PC-3 (cell line): ENCODE measurements around the gene TANGO2. TPM values are rescaled to one million over a fixed set of nuclear protein-coding genes. Genes with fewer than 3 reads are reported as not detected.

Experiments
- ATAC-seq: fragments of 200-7000 bp; cut with Tn5 transposase; 2 replicates; pipeline ENCODE4 v1.9.1; 2020; ENCODE audit warnings: mild to moderate bottlenecking, moderate library complexity
- BruUV-seq: library from RNA; stranded (reverse); fragments of 400-500 nt; replicated peaks from 2 replicates; lab custom pipeline; 2021; lab: Mats Ljungman, UMichigan
- CTCF ChIA-PET: fragments of 300-600 bp; sonication (Branson Sonifier 250); formaldehyde crosslinking; loops from one replicate; lab custom pipeline; 2022; ENCODE audit warnings: antibody characterized with exemption; lab: Charles Lee
- POLR2A ChIA-PET: fragments of 300-600 bp; sonication (Branson Sonifier 250); formaldehyde crosslinking; loops from one replicate; lab custom pipeline; 2022; ENCODE audit warnings: antibody characterized with exemption; ENCODE audit not compliant: unreplicated experiment; lab: Charles Lee
- DNase-seq: peaks from one replicate; pipeline ENCODE4 v3.0.0-alpha.2; 2015
- H2AFZ ChIP-seq: fragments of 300-600 bp; sonication (generic); 2 replicates; pipeline ENCODE4 v1.6.0; 2016; ENCODE audit warnings: antibody characterized with exemption, low read length
- H3F3A ChIP-seq: fragments of 300-600 bp; sonication (generic); one replicate; pipeline ENCODE4 v1.6.0; 2017; ENCODE audit warnings: antibody characterized with exemption, low read length, control low read depth, mild to moderate bottlenecking; ENCODE audit not compliant: unreplicated experiment
- H3K27ac ChIP-seq: fragments of 300-600 bp; sonication (generic); 2 replicates; pipeline ENCODE4 v1.5.1; 2016; ENCODE audit warnings: mild to moderate bottlenecking, low read length
- H3K27me3 ChIP-seq: fragments of 300-600 bp; sonication (generic); 2 replicates; pipeline ENCODE4 v1.6.1; 2016; ENCODE audit warnings: low read length, mixed read lengths
- H3K36me3 ChIP-seq: fragments of 300-600 bp; sonication (generic); 2 replicates; pipeline ENCODE4 v1.6.1; 2016; ENCODE audit warnings: low read depth, mixed run types, low read length, mixed read lengths
- H3K4me1 ChIP-seq: fragments of 300-600 bp; sonication (generic); 2 replicates; pipeline ENCODE4 v1.5.1; 2016; ENCODE audit warnings: low read length; ENCODE audit not compliant: insufficient read depth
- H3K4me2 ChIP-seq: fragments of 300-600 bp; sonication (generic); 2 replicates; pipeline ENCODE4 v1.6.0; 2016; ENCODE audit warnings: low read length
- H3K4me3 ChIP-seq: fragments of 300-600 bp; sonication (generic); 2 replicates; pipeline ENCODE4 v1.5.1; 2016; ENCODE audit warnings: mild to moderate bottlenecking, low read length, mixed read lengths
- H3K79me2 ChIP-seq: fragments of 300-600 bp; sonication (generic); 2 replicates; pipeline ENCODE4 v1.6.1; 2017; ENCODE audit warnings: low read length, mixed read lengths
- H3K9ac ChIP-seq: fragments of 300-600 bp; sonication (generic); 2 replicates; pipeline ENCODE4 v1.6.0; 2016; ENCODE audit warnings: mild to moderate bottlenecking, low read length
- H3K9me2 ChIP-seq: fragments of 300-600 bp; sonication (generic); replicated peaks from 2 replicates; pipeline ENCODE4 v1.6.1; 2016; ENCODE audit warnings: mixed run types, low read length, mixed read lengths
- H3K9me3 ChIP-seq: fragments of 300-600 bp; sonication (generic); 2 replicates; pipeline ENCODE4 v1.6.1; 2016; ENCODE audit warnings: low read length, mixed read lengths
- H4K20me1 ChIP-seq: fragments of 300-600 bp; sonication (generic); 2 replicates; pipeline ENCODE4 v1.6.1; 2016; ENCODE audit warnings: low read length, mixed read lengths
- CTCF ChIP-seq: fragments of 300-600 bp; sonication (generic); conservative IDR thresholded peaks from 2 replicates; pipeline ENCODE4 v1.5.1; 2017; ENCODE audit warnings: antibody characterized with exemption, low read depth, mild to moderate bottlenecking, low read length
- EZH2 ChIP-seq: fragments of 300-600 bp; sonication (generic); IDR thresholded peaks from one replicate; pipeline ENCODE4 v1.6.1; 2017; ENCODE audit warnings: antibody characterized with exemption, mild to moderate bottlenecking, low read length; ENCODE audit not compliant: unreplicated experiment
- EZH2phosphoT487 ChIP-seq: fragments of 300-600 bp; sonication (generic); IDR thresholded peaks from 2 replicates; pipeline ENCODE4 v1.6.1; 2018; ENCODE audit warnings: mild to moderate bottlenecking, antibody characterized with exemption, low read length, borderline replicate concordance
- intact Hi-C: fragments of 100-400 bp; cut with micrococcal nuclease; formaldehyde crosslinking; loops from 2 replicates; pipeline ENCODE4 v1.9.0; 2023
- total RNA-seq: library from RNA; depleted of rRNA; stranded (reverse); fragments of >200 nt; gene quantifications from 2 replicates; pipeline ENCODE4 v1.2.3, GENCODE V29; 2014

TANGO2 gene
- total RNA-seq, 1 experiment from 2014 or later = 23.5 TPM

DNA sequence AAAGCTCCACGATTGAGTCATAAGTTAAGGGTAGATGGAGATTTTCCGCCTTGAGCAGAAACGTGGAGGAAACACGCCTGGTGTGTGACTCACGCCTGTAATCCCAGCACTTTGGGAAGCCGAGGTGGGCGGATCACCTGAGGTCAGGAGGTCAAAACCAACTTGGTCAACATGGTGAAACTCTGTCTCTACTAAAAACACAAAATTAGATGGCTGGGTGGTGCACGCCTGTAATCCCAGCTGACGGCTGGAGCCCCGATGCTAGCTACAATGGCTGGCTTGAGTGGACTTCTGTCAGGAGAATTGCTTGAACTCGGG lies 41.8 kb downstream of the TANGO2 start:
- Histone ChIP-seq H3K4me1 (no peaks in the 10 kb centered on the region; the same call in 1 of the 2 replicates), H3K79me2 (no peaks in the 10 kb centered on the region), H3K9me2 (no peaks in the 10 kb centered on the region), H3K27me3 (no peaks in the 10 kb centered on the region), H3K9me3 (no peaks in the 10 kb centered on the region), H4K20me1 (no peaks in the 10 kb centered on the region), H3K36me3 (no peaks in the 10 kb centered on the region), H2AFZ (no peak overlapping the region), H3K27ac (no peak overlapping the region), H3K4me3 (no peak overlapping the region), H3F3A (no peaks in the 10 kb centered on the region), H3K4me2 (no peak overlapping the region), H3K9ac (no peak overlapping the region)
- POLR2A ChIA-PET = no interaction called here
- intact Hi-C loops = no loop called here
- DNase-seq (peak; percentile 42), ATAC-seq (peak; percentile 55)
- TF ChIP-seq EZH2phosphoT487 (no peak), EZH2 (no peak), CTCF (no peak)
- CTCF ChIA-PET = no interaction called here
- BruUV-seq = no TSS peak

- no peaks in the 10 kb centered on the region for H3K79me2 ChIP-seq
- H3K27ac ChIP-seq = no peak overlapping the region
- BruUV-seq = no TSS peak
- TF ChIP-seq CTCF (no peak), EZH2phosphoT487 (no peak), EZH2 (no peak)
- no peaks in the 10 kb centered on the region for H3K36me3 ChIP-seq
- no peak overlapping the region for H3K9ac ChIP-seq
- H3K9me3 ChIP-seq = no peaks in the 10 kb centered on the region
- H3K9me2 ChIP-seq = no peaks in the 10 kb centered on the region
- no peak for DNase-seq
- H4K20me1 ChIP-seq = no peaks in the 10 kb centered on the region
- no peaks in the 10 kb centered on the region; the same call in 1 of the 2 replicates for H3K4me1 ChIP-seq
- H2AFZ ChIP-seq = no peak overlapping the region
- no peak overlapping the region for H3K4me3 ChIP-seq
- no peaks in the 10 kb centered on the region for H3K27me3 ChIP-seq
- H3K4me2 ChIP-seq = no peak overlapping the region
- H3F3A ChIP-seq = no peaks in the 10 kb centered on the region
- no peak for ATAC-seq
- intact Hi-C loops = no loop called here
- ChIA-PET CTCF (no interaction called here), POLR2A (no interaction called here)
Measured at GRCh38 chr22:20063271-20064139, 42.6 kb downstream of the TANGO2 start.

- BruUV-seq = no TSS peak
- no peaks in the 10 kb centered on the region for H3K36me3 ChIP-seq
- intact Hi-C loops = no loop called here
- H3K27ac ChIP-seq = no peak overlapping the region
- POLR2A ChIA-PET = no interaction called here
- no peak overlapping the region for H2AFZ ChIP-seq
- H3K9ac ChIP-seq = no peak overlapping the region
- H3K4me2 ChIP-seq = no peak overlapping the region
- no peak overlapping the region for H3K4me3 ChIP-seq
- H3F3A ChIP-seq = no peaks in the 10 kb centered on the region
- ATAC-seq = no peak
- H3K79me2 ChIP-seq = no peaks in the 10 kb centered on the region
- no peaks in the 10 kb centered on the region for H4K20me1 ChIP-seq
- no peaks in the 10 kb centered on the region for H3K9me2 ChIP-seq
- H3K27me3 ChIP-seq = no peaks in the 10 kb centered on the region
- no peak for DNase-seq
- H3K4me1 ChIP-seq = no peaks in the 10 kb centered on the region; the same call in 1 of the 2 replicates
- H3K9me3 ChIP-seq = no peaks in the 10 kb centered on the region
- CTCF ChIA-PET = no interaction called here
- no peak for TF ChIP-seq EZH2
- TF ChIP-seq CTCF = no peak
- no peak for TF ChIP-seq EZH2phosphoT487
Measured at GRCh38 chr22:20064140-20064480, 43.2 kb downstream of the TANGO2 start.
